HepG2 (cell line): ENCODE measurements around the gene MCM8. TPM values are rescaled to one million over a fixed set of nuclear protein-coding genes. Genes with fewer than 3 reads are reported as not detected.

Experiments used
- ATAC-seq: fragments of 200-7000 bp; cut with Tn5 transposase; 3 replicates; pipeline ENCODE4 v1.9.1; 2020; ENCODE audit warnings: mild to moderate bottlenecking, moderate library complexity
- BruUV-seq: library from RNA; stranded (reverse); fragments of 400-500 nt; replicated peaks from 2 replicates; lab custom pipeline; 2021; lab: Mats Ljungman, UMichigan
- CTCF ChIA-PET: fragments of 300-600 bp; formaldehyde crosslinking; extraction: SDS; loops from one replicate; lab custom pipeline; 2021; ENCODE audit warnings: low total read pairs, inconsistent platforms, low intra/inter-chr PET ratio; lab: Yijun Ruan, JAX
- POLR2A ChIA-PET: fragments of 350-600 bp; sonication (Branson Sonifier 250); formaldehyde crosslinking; loops from one replicate; lab custom pipeline; 2020; ENCODE audit warnings: antibody characterized with exemption, inconsistent platforms; lab: Yijun Ruan, JAX
- DNase-seq: peaks from one replicate; pipeline ENCODE4 v3.0.0-alpha.2; 2015; ENCODE audit warnings: low spot score
- FAIRE-seq: peaks from 3 replicates; lab custom pipeline; 2011; peaks lifted over from hg19 to GRCh38; lab: Jason Lieb, UNC
- H2AFZ ChIP-seq: one replicate; pipeline ENCODE4 v1.6.1; 2011; ENCODE audit warnings: low read length, inconsistent platforms
- H3K27ac ChIP-seq: fragments of 300-600 bp; 3 replicates; pipeline ENCODE4 v1.8.0; 2011; ENCODE audit warnings: mixed run types, mild to moderate bottlenecking, mixed read lengths, low read length, inconsistent platforms; ENCODE audit not compliant: insufficient read depth; ENCODE audit errors: extremely low read length
- H3K27me3 ChIP-seq, 2 experiments: fragments of 200-600 bp in 1 of 2; 2 replicates in 1 of 2; 3 replicates in 1 of 2; pipeline versions ENCODE4 v1.6.0 to v1.8.0; 2011; ENCODE audit warnings: low read length in 2 of 2, mild to moderate bottlenecking in 2 of 2, moderate library complexity in 2 of 2, inconsistent platforms in 1 of 2; ENCODE audit not compliant: insufficient read depth in 2 of 2, control insufficient read depth in 1 of 2
- H3K36me3 ChIP-seq, 2 experiments: fragments of 200-600 bp in 1 of 2; replicated peaks in 1 of 2; 2 replicates in 1 of 2; 3 replicates in 1 of 2; pipeline versions ENCODE4 v1.5.1 to v1.8.0; 2011; ENCODE audit warnings: low read length in 2 of 2, inconsistent platforms in 1 of 2; ENCODE audit not compliant: insufficient read depth in 2 of 2, control insufficient read depth in 1 of 2
- H3K4me1 ChIP-seq: 2 replicates; pipeline ENCODE4 v1.5.1; 2012; ENCODE audit warnings: low read length, inconsistent platforms; ENCODE audit not compliant: insufficient read depth
- H3K4me2 ChIP-seq: 2 replicates; pipeline ENCODE4 v1.6.0; 2011; ENCODE audit warnings: low read depth, low read length, inconsistent platforms
- H3K4me3 ChIP-seq, 3 experiments: fragments of 200-600 bp in 1 of 3; sonication (generic), shearing (Covaris generic) in 1 of 3; replicated peaks in 1 of 3; 2 replicates each; pipeline ENCODE4 v1.5.1; 2011 to 2016; ENCODE audit warnings: low read length in 3 of 3, inconsistent platforms in 2 of 3, low read depth in 2 of 3, mild to moderate bottlenecking in 2 of 3, control low read depth in 1 of 3, mixed read lengths in 1 of 3; ENCODE audit not compliant: insufficient read depth in 1 of 3
- H3K79me2 ChIP-seq: one replicate; pipeline ENCODE4 v1.6.1; 2011; ENCODE audit warnings: low read length, inconsistent platforms; ENCODE audit not compliant: insufficient read depth
- H3K9ac ChIP-seq: 2 replicates; pipeline ENCODE4 v1.6.0; 2011; ENCODE audit warnings: mild to moderate bottlenecking, low read depth, low read length, inconsistent platforms; ENCODE audit not compliant: insufficient read depth
- H3K9me3 ChIP-seq: 2 replicates; pipeline ENCODE4 v1.5.1; 2012; ENCODE audit warnings: mild to moderate bottlenecking, low read length
- H4K20me1 ChIP-seq: 2 replicates; pipeline ENCODE4 v1.6.0; 2011; ENCODE audit warnings: inconsistent platforms, mild to moderate bottlenecking, low read length, moderate library complexity; ENCODE audit not compliant: insufficient read depth
- HNRNPH1 ChIP-seq: fragments of 200-400 bp; formaldehyde crosslinking; optimal IDR thresholded peaks from 2 replicates; pipeline ENCODE3; 2017; ENCODE audit warnings: mild to moderate bottlenecking, low read depth, low read length
- HNRNPUL1 ChIP-seq: fragments of 200-400 bp; formaldehyde crosslinking; IDR thresholded peaks from 2 replicates; pipeline ENCODE4 v1.6.1; 2017; ENCODE audit warnings: low read depth, mild to moderate bottlenecking, low read length, moderate library complexity
- NCOA2 ChIP-seq: sonication (generic); formaldehyde crosslinking; IDR thresholded peaks from 2 replicates; pipeline ENCODE4 v1.8.0; 2022; ENCODE audit warnings: inconsistent platforms
- RFX3 ChIP-seq: IDR thresholded peaks from 2 replicates; pipeline ENCODE4 v1.6.1; 2016; ENCODE audit warnings: missing biosample characterization, missing genetic modification reagents
- SOX13 ChIP-seq, 3 experiments: fragments of 450-650 bp in 1 of 3; sonication (generic) in 1 of 3; formaldehyde crosslinking in 1 of 3; IDR thresholded peaks in 2 of 3; conservative IDR thresholded peaks in 1 of 3; 2 replicates each; pipeline versions ENCODE4 v1.5.0 to v1.6.1; 2016 to 2020; ENCODE audit warnings: antibody characterized with exemption in 1 of 3, mild to moderate bottlenecking in 1 of 3, missing compliant biosample characterization in 1 of 3, missing genetic modification reagents in 1 of 3, moderate library complexity in 1 of 3
- THRA ChIP-seq: sonication (generic); formaldehyde crosslinking; IDR thresholded peaks from 2 replicates; pipeline ENCODE4 v1.4.0; 2020; ENCODE audit warnings: missing genetic modification reagents, borderline replicate concordance
- ZKSCAN8 ChIP-seq: IDR thresholded peaks from 2 replicates; pipeline ENCODE4 v1.6.1; 2016; ENCODE audit warnings: borderline replicate concordance, missing genetic modification reagents, missing compliant biosample characterization
- ZNF136 ChIP-seq: sonication (generic); formaldehyde crosslinking; IDR thresholded peaks from 2 replicates; pipeline ENCODE4 v1.8.1; 2022; ENCODE audit warnings: low read depth, mild to moderate bottlenecking, moderate library complexity, missing genetic modification reagents
- ZNF446 ChIP-seq: sonication (generic); formaldehyde crosslinking; IDR thresholded peaks from 2 replicates; pipeline ENCODE4 v1.5.0; 2020; ENCODE audit warnings: mild to moderate bottlenecking, missing genetic modification reagents
- ZNF503 ChIP-seq: sonication (generic); formaldehyde crosslinking; IDR thresholded peaks from 2 replicates; pipeline ENCODE4 v1.4.0; 2020; ENCODE audit warnings: missing genetic modification reagents
- ZNF644 ChIP-seq: IDR thresholded peaks from 2 replicates; pipeline ENCODE4 v1.6.1; 2016; ENCODE audit warnings: low read depth
- ZNF777 ChIP-seq: sonication (generic); formaldehyde crosslinking; IDR thresholded peaks from 2 replicates; pipeline ENCODE4 v1.4.0; 2020; ENCODE audit warnings: missing genetic modification reagents
- in situ Hi-C: cut with HindIII; loops from 2 replicates; pipeline ENCODE4 v1.10.0; 2017; ENCODE audit warnings: low pct_unique_long_range_greater_than_20kb; ENCODE audit not compliant: extremely low pct_ligation_motif_present
- intact Hi-C: fragments of 100-400 bp; cut with micrococcal nuclease; formaldehyde crosslinking; loops from one replicate; pipeline ENCODE4 v1.10.0; 2022; ENCODE audit not compliant: unreplicated experiment
- polyA plus RNA-seq, 8 experiments: library from polyadenylated mRNA; depleted of rRNA in 3 of 8; stranded (reverse) in 7 of 8; unstranded in 1 of 8; fragments of >200 nt; fragmentation: Illumina TruSeq in 4 of 8; extraction: Trizol in 4 of 8; gene quantifications; 2 replicates each; pipeline versions ENCODE4 v1.2.1 to v1.2.3, GENCODE V29; 2011 to 2016; ENCODE audit warnings: low read depth in 4 of 8, missing spikeins in 1 of 8, mixed read lengths in 1 of 8; ENCODE audit not compliant: insufficient read depth in 1 of 8
- total RNA-seq, 5 experiments: library from RNA; depleted of rRNA; stranded (reverse); fragments of >200 nt; fragmentation: Illumina TruSeq; extraction: Trizol; gene quantifications; 2 replicates each; pipeline ENCODE4 v1.2.3, GENCODE V29; 2016; ENCODE audit warnings: low read depth in 1 of 5
- TF ChIP-seq, protein P1 (sequence below): sonication (generic); formaldehyde crosslinking; IDR thresholded peaks from 2 replicates; pipeline ENCODE4 v1.9.0; 2021; ENCODE audit warnings: missing genetic modification reagents, mild to moderate bottlenecking, borderline replicate concordance
- TF ChIP-seq, protein P2 (sequence below): sonication (generic); formaldehyde crosslinking; IDR thresholded peaks from 2 replicates; pipeline ENCODE4 v1.8.1; 2022; ENCODE audit warnings: low read depth, mild to moderate bottlenecking, missing genetic modification reagents

MCM8 gene
- total and polyA plus RNA-seq, 2 of the 13 experiments (the other 11 are each of a cell fraction or from before 2014, with no cell fraction given), result 11.5 to 59.3 TPM

DNA sequence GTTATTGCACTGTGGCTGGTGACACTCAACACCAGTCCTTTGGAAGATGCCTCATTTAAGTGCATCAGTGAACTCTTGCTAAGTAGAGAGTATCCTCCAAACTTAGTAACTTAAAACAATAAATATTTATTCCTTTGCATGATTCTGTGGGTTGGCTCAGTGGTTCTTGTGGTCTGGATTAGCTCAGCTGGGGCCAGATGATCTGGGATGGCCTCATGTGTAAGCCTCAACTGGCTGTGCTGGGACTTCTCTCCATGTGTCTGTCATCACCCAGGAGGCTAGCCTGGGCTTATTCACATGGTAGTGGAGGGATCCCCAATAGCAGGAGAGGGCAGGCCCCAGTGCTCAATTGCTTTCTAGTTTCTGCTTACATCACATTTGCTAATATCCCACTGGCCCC, 95.1 kb downstream of the MCM8 start:
- no peaks in the 10 kb centered on the region for H3K79me2 ChIP-seq
- H3K27ac ChIP-seq, result no peak overlapping the region
- H4K20me1 ChIP-seq, result no peaks in the 10 kb centered on the region
- H3K9ac ChIP-seq, result no peak overlapping the region
- H3K36me3 ChIP-seq, result peaks cover 10 to 12% of the 10 kb centered on the region in 2 experiments
- CTCF ChIA-PET, result no interaction called here
- DNase-seq, result no peak
- POLR2A ChIA-PET, result no interaction called here
- no peak overlapping the region for H2AFZ ChIP-seq
- H3K4me3 ChIP-seq, result no peak overlapping the region
- H3K9me3 ChIP-seq, result no peaks in the 10 kb centered on the region
- H3K4me2 ChIP-seq, result no peak overlapping the region
- no TSS peak for BruUV-seq
- H3K27me3 ChIP-seq, result no peaks in the 10 kb centered on the region
- intact Hi-C loops, result no loop called here
- no peaks in the 10 kb centered on the region for H3K4me1 ChIP-seq
- no peak for FAIRE-seq
- peak; percentile 2; the same call in 1 of the 3 replicates for ATAC-seq
- in situ Hi-C loops, result no loop called here
- TF ChIP-seq ZNF446 (no peak), ZNF136 (no peak), NCOA2 (CRISPR knock-in tag) (no peak), ZNF503 (CRISPR knock-in tag) (no peak), HNRNPH1 (no peak), HNRNPUL1 (no peak), THRA (no peak), SOX13 (IDR thresholded peaks at IDR 0.05) (no peak), SOX13 (CRISPR knock-in tag; conservative IDR thresholded peaks at IDR 0.05 in 1 of 2, IDR thresholded peaks at IDR 0.05 in 1 of 2) (no peak), ZNF644 (CRISPR knock-in tag) (no peak), ZKSCAN8 (no peak), RFX3 (no peak), ZNF777 (CRISPR knock-in tag) (no peak)
- TF ChIP-seq, protein P1, sequence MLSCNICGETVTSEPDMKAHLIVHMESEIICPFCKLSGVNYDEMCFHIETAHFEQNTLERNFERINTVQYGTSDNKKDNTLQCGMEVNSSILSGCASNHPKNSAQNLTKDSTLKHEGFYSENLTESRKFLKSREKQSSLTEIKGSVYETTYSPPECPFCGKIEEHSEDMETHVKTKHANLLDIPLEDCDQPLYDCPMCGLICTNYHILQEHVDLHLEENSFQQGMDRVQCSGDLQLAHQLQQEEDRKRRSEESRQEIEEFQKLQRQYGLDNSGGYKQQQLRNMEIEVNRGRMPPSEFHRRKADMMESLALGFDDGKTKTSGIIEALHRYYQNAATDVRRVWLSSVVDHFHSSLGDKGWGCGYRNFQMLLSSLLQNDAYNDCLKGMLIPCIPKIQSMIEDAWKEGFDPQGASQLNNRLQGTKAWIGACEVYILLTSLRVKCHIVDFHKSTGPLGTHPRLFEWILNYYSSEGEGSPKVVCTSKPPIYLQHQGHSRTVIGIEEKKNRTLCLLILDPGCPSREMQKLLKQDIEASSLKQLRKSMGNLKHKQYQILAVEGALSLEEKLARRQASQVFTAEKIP, result no peak
- TF ChIP-seq, protein P2, sequence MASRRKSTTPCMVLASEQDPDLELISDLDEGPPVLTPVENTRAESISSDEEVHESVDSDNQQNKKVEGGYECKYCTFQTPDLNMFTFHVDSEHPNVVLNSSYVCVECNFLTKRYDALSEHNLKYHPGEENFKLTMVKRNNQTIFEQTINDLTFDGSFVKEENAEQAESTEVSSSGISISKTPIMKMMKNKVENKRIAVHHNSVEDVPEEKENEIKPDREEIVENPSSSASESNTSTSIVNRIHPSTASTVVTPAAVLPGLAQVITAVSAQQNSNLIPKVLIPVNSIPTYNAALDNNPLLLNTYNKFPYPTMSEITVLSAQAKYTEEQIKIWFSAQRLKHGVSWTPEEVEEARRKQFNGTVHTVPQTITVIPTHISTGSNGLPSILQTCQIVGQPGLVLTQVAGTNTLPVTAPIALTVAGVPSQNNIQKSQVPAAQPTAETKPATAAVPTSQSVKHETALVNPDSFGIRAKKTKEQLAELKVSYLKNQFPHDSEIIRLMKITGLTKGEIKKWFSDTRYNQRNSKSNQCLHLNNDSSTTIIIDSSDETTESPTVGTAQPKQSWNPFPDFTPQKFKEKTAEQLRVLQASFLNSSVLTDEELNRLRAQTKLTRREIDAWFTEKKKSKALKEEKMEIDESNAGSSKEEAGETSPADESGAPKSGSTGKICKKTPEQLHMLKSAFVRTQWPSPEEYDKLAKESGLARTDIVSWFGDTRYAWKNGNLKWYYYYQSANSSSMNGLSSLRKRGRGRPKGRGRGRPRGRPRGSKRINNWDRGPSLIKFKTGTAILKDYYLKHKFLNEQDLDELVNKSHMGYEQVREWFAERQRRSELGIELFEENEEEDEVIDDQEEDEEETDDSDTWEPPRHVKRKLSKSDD (CRISPR knock-in tag), result no peak
